ENCODE data around the gene GGCT.

The GGCT gene

DNA sequence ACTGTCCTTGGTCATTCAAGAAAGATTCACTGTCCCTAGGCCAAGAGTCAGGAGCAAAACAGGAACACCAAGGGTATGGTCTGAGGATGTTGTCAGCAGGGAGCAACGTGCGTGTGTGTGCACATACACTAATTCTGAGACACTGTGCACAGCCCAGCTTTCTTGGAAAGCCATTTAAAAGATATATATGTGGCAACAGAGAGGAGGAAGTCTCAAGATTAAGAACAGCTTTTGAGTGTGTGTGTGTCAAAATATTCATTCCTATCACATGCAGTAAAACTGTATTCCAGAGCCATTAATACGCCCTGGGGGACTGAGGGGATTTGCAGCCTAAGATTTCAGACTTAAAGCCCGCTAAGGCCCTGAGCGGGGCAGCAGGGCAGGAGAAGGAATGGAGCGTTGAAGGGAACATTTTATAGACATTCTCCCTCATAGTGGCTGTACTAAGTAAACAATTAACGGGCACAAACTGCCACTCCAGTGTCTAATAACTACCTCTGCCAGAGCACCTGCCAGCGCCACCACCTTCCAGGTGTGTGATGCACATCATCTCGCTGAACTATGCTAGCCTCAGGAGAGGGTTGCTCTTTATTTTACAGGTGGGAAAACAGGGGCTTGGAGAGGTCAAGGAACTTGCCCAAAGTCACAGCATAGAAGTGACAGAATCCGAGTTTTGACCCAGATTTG lies 28.0 kb downstream of the GGCT start:
- no peak for DNase-seq

DNA sequence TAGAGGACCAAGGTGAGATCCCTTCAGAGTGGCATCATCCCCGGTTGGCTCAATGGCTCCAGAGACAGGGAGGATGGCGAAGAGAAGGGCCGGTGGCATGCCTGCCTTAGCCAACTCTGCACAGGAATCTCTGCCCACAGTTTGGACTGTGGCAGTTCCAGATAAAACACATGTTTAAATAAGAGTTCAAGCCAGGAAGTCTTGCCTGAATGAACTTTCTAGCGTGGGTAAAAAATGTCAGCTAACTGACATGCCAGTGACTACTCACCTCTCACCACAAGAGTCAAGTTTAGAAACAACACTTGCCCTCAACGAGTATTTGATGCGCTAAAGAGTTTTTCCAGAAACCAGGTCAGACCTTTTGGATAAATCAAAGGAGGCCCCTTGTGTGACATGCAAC lies 29.0 kb downstream of the GGCT start:
- no peak for DNase-seq

DNA sequence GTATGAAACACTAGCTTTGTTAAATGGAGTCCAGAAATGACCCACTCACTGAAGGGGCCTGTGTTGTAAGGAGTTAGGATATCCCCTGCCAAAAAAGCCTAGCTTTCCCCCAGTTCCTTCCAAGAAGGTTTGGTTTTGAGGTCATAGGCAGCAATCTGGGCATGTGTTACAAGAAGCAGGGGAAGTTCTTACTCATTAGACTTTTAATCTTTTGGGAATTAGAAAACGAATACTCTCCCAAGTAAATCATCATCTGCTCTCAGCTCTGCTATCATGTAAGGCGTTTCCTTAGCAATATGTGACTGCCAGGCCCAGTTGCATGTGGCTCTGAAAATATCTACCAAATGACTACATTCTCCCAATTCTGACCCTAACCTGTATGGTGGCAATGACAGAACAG lies 29.7 kb downstream of the GGCT start:
- DNase-seq: no peak

DNA sequence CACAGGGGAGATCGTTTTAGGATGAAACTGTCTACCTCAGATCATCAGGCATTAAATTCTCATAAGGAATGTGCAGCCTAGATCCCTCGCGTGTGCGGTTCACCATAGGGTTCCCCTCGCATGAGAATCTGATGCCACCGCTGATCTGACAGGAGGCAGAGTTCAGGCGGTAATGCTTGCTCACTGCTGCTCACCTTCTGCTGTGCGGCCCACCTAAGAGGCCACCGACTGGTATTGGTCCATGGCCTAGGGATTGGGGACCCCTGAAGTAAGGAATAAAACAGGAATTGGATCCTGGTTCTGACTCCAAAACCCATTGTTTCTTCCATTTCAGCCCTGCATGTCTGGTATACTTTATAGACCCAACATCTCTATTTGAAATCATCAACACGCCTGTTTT lies 30.1 kb downstream of the GGCT start:
- DNase-seq: no peak

DNA sequence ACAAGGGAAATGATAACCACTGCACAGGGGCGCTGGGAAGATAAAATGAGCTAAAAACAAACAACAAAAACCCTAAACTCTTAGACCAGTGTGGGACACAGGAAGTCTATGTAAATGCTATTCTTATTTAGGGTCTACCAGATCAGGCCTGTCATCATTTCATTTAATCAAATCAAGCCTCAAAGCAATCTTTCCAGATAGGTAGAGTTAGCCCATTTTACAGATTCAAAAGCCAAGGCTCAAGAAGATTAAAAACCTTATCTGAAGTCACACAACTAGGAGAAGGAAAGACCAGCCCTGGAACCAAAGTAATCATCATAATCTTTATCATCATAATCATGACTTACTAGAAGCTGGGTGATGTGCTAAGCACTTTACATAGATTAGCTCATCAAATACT lies 30.7 kb downstream of the GGCT start:
- no peak for DNase-seq

DNA sequence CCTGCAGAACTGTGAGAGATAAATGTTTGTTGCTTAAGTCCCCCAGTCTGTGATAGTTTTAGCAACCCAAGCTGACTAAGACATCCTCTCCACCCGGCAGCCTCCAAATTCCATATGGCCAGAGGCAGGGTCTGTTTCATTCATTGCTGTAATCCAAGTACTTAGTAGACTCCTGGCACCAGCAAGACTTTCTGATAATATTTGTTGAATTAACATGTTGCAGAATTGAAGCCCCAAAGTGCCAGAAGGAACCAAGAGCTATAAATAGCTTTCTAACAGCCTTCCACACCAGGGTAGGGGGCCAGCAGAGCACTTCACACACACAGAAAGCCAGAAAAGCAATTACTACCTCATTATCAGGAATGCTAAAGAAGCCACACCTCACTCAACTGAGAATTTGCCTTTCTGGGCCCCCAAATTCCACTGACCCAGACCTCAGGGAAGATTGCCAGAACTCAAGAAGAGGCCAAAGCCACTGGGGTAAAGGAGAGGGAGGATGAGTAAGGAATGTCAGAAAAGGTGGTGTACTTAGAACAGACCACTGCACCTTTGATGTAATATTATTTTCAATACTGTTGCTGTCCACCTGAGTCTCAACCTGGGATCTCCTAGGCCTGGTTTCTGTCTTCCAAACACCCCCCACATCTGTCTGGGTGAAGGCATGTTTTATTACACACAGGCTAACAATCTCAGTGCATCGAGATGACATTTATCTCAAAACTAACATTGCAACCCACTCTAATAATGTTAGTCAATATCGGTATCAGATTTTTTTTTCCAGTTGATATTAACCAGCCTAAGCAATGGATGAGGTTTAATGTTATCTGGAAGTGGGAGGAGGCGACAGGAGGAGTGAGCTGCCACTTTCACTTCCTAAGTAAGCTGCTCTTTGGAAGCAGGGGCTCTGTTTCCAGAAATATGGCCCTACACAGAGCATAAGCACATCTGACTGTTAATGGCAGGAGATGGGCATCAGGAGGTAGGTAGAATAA lies 31.5 kb downstream of the GGCT start:
- no peak for DNase-seq

DNA sequence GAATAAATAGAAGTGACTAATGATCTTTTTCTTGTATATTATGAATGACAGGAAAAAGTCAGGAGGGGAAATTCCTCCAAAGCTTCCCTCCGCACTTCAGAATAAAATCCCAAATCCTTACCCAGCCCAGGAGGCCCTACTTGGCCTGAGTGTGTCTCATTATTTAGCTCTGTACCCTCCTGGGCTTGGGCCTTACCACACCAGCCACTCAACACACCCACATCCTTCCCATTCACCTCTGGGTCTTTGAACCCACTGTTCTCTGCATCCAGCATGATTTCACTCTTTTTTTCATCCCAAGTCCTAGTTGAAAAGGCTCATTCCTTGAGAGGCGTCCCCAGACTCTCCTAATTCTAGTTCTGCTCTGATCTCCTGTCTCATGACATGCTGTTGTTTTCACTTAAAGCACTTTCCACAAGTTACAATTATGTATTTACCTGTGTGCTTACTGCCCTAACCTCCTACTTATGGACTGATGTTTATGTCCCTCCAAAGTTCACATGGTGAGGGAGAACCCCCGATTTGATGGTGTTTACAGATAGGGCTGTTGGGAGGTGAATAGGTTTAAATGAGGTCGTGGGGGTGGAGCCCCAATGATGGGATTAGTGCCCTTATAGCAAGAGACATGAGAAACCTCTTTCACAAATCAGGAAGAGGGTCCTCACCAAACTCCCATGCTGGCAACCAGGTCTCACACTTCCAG lies 32.4 kb downstream of the GGCT start:
- DNase-seq: no peak

DNA sequence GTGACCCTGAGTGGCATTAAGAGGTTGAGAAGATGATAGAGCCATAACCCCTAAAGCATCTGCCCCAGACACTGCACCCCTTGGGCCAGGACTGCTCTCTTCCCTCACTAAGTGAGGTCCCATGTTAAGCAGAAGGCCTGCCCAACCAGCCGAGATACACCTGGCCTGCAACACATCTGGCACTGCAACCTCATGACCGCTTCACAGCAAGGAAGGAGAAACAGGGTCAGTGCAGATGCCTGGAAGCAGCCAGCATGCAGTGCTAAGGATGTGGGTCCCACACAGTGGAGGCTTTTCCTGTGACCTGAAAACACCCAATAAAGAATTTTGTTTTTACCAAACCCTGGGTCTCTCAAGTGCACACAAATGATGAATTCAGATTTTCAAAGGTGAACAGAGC lies 33.4 kb downstream of the GGCT start:
- DNase-seq: no peak

DNA sequence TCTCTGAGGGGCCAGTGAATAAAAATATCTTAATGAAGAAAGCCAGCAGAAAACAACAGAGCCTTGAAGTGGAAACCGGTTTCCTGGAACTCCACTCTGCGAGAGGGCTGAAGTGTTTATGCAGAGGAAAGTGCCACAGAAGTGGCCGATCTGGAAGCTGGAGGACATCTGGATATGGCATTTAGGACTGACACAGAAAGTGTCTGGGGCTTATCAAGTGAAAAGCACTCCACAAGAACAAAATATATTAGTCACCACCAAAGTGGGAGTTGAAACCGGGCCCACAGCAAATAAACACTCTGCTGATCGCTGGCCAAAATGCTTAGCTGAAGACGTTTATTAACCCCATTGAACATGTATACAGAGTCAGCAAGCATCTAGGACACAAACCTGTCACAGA lies 33.9 kb downstream of the GGCT start:
- DNase-seq: no peak

DNA sequence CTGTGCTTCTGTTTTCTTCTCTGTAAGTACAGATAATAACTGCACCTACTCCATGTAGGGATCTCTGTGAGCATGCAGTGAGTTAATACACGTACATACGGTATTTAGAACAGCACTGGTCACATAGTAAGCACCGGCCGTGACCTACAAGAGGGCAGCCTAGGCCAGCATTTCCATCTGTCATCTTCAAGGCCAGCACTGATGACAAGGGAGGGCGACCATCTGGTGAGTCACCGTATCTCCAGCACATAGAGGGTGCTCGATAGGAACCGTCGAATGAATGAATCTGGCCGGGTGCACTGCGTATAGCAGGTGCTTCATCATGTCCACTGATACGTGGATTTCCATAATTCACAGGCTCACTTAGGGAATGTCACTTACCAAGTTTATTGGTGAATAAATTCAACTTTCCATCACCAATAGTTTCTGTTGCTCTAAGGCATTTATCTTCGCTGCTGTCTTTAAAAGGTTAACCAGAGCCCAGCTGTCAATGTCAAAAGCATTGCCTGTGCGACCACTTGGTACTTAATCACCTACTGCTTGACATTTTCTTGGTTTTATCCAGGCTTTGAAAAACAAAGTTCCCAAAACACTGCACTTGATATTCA lies 34.4 kb downstream of the GGCT start:
- no peak for DNase-seq

DNA sequence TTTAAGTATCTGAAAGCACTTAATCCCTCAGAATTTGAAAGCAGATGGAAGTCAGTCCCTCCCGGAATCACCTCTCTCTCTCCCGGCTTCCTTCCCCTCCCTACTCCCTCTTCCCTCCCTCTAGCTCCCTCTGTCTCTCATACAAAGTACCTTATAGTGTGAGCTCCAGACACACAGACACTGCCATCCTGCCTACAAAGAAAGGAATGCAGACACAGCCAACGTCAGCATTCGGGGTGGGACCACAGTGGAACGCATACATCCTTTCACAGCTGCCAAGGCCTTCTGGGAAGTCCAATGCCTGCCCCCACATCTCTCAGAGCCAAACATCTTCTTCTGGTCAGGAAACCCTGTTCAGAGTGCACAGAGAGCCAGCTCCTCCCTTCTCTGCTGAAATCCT lies 35.3 kb downstream of the GGCT start:
- no peak for DNase-seq

DNA sequence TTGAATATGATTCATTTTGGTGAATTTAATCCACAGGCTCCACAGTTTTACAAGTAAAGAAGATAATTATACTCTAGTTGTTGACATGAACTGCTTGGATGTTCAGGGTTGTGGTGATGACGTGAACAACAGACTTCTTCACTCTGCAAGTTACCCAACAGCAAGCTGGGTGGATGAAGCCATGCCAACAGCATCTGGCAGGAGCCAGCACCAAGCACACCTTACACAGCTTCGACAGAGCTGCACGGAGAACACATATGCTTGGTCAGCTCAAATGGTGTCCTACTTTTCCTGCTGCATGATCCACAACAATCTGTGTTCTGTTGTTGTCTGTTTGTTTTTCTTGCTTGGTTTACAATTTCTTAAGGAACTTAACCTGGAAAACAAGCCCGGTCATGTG lies 35.8 kb downstream of the GGCT start:
- DNase-seq: no peak

DNA sequence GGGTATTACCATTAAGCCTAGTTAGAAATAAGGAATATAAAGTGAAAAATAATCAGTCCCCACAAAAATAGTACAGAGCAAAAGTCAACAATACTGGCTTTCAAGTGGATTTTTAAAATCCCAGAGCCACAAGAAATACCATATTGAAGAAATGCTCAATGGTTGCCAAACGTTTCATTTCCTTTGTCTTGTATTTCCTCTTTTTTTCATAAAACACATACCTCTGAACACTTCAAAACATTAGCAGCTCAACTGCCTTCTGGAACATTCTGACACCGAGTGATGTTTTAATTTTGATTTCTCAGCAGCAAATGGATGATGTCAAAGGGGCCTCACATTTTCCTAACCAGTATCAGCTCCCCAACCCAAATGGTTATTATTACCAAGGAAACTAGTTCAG lies 36.6 kb downstream of the GGCT start:
- DNase-seq: no peak

DNA sequence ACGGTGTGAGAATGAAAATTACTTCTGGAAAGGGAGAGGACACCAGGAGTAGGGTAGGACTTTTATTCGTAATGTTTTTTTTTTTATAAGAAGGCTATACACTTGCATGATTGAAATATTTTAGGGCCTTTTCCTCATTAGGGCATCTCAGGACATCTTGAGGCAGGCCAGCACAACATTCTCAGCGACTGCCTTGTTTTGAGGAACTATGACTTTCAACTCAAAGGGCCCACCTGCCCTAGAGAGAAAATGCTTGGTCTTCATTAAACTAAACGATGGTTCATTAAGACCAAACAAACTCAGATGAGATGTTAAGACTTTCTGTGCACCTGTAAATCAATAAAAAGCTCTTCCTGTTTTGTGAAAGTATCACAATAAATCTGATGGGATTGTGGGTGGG lies 37.4 kb downstream of the GGCT start:
- no peak for DNase-seq

DNA sequence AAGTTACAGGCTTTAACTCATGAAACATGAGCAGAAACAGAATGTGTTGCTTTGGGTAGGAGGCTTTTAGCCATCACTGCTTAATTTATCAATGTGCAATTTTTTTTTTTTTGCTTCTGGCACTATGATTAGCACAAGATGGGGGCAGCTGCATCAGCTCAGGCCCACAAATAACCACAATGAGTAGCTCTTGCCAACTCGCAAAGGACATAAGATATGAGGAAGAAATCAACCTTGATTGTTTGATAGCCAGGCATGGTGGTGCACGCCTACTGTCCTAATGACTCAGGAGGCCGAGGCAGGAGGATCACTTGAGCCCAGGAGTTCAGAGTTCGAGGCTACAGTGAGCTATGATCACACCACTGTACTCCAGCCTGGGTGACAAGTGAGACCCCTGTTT lies 38.4 kb downstream of the GGCT start:
- no peak for DNase-seq

DNA sequence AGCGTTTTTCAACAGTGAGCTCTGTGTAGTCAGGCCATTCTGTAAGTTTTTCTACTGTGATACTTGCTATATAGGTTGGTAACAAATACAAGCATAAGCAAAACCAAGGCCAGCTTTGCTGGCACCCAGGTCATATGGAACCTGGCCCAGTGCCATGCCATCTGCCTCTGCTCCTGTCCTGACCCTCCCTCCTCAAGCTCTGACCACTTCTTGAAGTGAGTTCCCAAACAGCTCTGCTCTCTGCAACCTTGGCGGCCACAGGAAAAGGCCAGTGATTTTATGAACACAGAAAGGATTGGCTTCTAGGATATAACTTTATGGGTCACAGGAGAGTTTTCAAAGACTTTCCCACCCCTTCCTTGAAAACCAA lies 38.8 kb downstream of the GGCT start:
- no peak for DNase-seq

DNA sequence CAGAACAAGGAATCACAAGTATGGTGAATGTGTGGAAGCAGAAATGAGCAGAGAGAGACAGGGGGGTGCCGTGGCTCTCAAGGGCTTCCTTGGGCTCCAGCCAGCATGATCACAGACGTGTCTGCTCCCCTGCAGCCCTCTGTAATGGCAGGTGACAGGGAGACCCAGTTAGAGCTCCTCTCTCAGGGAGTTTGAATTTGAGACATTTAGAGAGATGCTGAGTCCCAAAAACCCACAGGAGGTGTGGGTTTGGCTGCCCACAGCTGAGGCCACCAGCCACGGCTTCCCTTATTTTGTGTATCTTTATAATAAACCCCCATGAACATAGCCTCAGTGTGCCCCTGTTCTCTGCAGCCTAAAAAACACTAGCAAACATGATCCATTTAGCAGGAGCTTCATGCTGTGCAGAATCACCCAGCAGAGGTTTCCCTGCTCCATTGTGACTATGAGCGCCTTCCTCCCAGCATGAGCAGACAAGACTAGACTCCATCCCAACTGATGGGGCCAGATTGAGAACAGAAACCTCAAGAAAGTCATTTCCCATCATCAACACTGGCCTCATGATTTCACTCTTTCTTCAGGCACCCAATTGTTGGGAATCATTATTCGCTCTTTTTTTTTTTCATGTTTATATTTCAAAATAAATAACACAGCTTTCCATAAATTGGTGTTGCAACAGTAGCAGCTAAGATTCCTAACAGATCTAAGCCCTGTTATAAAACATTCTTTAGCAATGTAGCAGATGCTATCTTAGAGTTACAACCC lies 39.4 kb downstream of the GGCT start:
- DNase-seq: no peak

DNA sequence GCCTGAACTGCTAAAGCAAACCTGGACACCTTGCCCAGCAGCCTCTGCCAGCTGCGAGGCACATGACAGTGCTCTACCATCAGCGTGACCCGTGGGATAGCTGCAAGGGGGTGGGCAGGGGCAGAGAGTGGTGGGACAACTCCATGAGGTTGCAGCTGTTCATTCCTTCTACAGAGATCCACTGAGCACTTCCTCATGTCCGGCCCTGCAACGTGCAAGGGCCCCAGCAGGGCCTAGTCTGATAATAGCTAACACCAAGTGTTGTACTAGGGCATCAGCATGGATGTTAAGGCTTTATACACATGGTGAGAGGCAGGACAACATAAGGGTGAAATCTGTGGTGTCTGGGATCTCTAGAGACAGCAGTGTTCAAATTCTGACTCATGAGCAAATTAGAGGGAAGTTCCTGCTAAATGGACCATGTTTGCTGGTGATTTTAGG lies 40.4 kb downstream of the GGCT start:
- no peak for DNase-seq

DNA sequence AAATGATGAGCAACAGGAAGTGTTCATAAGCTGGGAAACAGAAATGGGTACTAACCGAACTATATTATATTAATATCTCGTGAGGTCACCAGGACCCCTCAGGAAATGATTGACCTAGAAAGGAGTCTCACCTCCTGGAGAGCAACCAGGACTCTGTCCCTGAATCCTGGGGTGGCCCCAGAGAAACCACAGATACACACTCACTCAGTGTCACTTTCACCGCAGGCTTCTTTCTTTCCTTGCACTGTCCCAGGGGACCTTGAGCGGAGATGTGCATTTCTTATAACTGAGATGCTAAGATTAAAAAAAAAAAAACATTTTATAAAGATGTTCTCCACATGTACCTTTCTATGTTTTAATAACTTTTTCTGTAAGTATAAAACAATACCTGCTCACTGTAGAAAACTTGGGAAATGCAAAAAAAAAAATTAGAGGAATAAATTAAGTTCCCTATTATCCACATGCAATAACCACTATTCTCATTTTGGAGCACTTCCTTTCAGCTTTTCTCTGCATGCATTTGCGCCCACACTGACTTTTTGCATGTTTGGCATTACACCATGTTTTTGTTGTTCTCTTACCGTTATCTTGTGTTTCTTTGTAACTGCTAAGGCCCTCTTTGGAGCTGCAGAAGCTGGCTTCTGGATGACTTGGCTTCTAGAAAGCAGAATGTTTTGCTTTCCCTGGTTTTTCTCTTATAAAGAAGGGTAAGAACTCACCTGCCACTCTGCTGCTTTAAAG lies 41.1 kb downstream of the GGCT start:
- DNase-seq: no peak

DNA sequence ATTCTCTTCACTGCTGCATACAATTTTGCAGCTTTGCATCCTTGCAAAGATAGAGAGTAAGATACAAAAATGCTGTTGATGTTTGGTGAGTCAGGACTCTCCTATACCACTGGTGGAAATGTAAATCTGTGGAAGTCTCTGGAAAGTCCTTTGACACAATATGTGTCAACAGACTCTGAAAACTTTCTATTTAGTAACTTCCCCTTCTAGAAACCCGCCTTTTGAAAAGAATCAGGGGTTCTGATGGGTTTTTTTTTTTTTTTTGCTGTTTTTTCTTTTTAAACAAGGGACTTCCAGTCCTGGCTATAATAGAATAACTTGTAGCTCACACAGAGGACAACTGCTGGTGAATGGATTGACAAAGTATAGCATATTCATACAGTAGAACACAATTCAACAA lies 42.5 kb downstream of the GGCT start:
- no peak for DNase-seq

DNA sequence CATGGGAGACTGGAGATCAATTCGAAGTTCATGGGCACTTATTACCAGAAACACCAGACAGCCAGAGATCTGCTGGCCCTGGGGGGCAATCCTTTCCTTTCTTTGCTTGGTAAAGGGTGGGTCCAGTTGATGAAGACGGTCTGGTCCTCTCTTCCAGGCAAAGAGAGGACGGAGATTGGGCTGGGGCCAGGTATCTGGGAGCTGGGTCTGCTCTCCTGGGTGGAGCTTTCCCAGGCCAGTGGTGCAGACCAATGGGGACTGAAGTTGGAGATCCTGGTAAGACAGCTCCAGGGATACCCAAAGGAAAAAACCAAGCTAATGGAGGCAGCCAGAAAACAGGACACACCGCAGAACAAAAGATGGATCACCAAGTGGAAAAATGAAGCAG lies 44.4 kb downstream of the GGCT start:
- no peak for DNase-seq
